GM19240 (cell line): ENCODE measurements around the gene PRPF6.

Experiments
- DNase-seq: peaks from one replicate; pipeline ENCODE4 v3.0.0; 2011; ENCODE audit warnings: low spot score; ENCODE audit not compliant: insufficient read length

Gene PRPF6

DNA sequence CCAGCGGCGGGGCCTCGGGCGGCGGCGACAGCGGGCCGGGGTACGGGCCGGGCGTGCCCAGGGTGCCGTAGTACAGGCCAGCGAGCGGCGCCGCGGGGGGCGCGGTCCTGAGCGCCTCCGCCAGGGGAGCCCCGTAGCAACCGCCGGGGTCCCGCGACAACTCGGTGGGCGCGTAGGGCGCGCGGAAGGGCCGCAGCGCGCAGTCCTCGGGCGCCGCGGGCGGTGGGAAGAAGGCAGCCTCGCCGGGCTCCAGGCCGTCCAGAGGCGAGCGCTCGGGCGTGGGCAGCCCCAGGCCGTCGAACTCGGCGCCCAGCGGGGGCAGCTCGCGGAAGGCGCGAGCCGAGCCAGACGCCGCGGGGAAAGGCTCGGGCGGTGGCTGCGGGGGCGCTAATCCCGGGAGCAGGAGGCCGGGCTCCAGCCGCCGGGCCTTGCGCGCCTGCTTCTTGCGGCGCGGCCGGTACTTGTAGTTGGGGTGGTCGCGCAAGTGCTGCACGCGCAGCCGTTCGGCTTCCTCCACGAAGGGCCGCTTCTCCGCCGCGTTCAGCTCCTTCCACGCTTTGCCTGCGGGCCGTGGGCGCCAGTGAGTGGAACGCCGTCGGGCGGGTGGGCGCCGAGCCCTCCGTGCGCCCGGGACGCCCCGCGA lies 67.6 kb downstream of the PRPF6 start:
- no peak for DNase-seq

DNA sequence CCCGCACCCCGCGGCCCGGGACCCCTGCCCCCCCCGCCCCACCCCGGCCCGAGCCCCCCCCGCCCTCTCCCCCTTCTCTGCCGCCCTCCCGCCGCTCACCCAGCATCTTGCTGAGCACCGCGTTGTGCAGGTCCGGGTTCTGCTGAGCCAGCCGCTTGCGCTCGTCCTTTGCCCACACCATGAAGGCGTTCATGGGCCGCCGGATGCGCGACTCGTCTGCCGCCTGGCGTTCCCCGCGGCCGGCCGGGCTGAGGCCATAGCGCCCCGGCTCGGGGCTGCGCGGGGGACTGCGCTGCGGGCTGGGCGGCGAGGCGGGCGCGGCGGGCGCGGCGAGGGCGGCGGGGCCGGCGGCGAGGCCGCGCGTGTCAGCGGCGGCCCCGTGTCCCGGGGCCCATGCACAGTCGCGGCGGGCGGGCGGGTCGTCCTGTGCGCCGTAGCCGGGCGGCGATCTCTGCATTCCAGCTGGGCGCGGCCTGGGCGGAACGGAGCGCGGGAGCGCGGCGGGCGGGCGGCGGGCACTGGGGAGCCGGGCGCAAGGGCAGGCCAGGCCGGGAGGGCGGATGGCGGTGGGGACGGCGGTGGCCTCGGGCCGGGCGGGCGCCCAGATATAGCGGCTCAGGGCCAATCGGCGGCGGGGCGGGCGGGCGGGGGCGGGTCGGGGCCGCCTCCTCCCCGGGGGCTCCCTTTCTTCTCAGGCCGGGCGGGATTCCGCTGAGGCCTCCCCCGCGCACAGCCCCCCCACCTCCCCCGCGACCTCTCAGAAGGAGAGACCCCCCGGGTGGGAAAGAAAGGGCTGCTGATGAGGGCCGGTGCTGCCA lies 68.3 kb downstream of the PRPF6 start, which contains the start of gene SOX18:
SOX18 (minus strand) TSS at position 580 of the 818 bp plus-strand sequence; CDS start at position 457, 123 bp downstream.
- DNase-seq: no peak

DNA sequence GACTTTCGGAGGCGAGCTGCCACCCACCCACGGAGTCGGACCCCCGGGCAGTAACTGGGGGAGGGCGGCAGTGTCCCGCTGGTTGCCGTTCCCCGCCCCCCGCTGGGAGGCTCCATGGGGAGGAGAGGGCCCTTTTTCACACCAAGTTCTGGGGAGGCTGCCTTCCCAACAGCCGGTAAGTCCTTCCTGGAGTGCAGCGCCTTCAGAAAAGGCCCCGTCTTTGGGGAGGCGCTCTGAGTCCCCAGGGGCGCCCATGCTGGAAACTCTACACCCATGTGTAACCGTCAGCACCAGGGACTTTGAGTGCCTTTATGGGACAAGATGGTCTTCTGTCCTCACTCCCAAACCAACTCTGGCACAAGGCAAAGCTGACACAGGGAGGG lies 68.9 kb downstream of the PRPF6 start:
- DNase-seq: no peak

DNA sequence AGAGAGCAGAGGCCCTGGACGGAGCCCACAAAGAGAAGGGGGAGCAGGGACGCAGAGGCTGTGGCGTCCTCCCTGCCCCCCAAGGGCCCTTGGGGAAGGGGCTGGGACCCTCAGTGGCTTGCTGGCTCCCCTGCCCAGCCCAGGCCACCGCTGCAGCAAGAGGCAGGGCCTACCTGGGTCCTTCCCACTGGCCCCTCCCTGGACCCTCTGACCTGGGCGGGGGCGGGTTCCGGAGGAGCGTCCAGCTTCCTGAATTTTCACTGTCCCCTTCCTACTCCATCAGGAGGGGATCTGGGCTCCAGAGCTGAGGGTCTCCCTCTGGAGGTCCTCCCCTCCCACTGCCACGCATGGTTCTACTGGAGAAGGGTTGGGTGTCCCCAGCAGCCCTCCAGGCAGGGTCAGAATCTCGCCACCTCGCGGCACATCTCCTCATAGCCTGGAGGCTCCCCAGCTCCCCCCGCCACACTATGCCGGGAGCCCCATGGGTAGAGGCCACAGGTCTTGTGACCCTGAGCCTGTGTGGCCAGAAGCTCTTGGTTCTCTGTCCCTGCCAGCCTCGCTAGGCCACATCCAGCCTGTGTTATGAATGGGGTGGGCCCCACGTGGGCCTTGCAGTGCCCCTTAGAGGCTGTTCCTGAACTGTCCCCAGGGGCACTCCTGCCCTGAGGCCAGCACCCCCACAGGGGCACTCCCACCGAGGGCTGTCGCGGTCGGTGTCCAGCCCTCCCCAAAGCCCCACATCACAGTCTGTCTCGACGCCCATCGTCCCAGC lies 69.5 kb downstream of the PRPF6 start:
- DNase-seq: no peak

DNA sequence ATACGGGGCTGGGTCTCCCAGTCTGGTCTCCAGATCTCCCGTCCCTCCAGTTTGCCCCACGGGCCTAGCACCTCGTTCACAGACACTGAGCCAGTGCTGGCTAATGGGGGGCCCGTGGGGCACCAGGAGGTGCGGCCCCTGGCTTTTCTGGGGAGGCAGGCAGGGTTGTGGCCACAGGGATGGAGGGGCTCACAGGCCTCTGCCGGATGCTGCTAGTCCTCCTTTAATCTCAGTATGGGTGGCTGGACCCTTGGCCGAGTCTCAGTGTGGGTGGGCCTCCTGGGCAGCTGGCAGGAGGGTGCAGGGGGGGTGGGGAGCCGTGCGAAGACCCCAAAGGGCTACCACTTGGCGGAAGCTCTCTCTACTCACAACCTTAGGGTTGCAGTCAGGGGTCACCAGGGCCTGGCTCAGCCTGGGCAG lies 70.1 kb downstream of the PRPF6 start:
- DNase-seq: no peak

DNA sequence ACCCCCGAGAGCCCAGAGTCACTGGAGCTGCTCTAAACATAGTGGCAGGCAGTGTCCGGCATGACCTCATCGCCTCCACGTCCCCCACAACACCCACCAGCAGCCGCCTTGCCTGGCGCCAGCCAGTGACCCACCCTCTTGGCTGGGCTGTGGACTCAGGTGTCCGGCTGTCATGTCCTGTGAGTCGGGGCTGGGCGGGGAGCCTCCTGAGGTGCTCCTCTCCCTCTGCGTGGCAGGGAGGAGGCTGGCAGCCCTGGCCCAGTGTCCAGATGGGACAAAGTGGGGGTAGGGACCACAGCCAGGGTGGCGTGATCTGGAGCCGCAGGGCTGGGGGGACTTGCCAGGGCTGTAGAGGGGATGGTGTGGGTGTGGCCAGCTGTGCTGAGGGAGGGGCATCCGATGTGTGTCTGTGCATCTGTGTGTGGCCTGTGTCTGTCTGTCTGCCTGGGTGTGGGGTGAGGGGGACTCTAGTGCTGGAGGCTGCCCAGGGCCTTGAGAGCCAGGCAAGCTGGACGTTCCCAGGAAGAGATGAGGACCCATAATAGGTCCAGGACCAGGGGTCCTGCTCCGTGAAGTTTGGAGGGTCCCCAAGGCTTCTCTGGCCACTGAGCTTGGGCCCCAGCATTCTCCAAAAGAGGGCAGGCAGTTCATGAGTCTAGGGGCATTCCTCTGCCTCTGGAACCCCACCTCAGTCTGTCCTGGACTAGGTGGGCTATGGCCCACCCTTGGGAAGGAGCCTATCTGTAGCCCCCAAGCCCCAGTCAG lies 70.8 kb downstream of the PRPF6 start:
- no peak for DNase-seq

DNA sequence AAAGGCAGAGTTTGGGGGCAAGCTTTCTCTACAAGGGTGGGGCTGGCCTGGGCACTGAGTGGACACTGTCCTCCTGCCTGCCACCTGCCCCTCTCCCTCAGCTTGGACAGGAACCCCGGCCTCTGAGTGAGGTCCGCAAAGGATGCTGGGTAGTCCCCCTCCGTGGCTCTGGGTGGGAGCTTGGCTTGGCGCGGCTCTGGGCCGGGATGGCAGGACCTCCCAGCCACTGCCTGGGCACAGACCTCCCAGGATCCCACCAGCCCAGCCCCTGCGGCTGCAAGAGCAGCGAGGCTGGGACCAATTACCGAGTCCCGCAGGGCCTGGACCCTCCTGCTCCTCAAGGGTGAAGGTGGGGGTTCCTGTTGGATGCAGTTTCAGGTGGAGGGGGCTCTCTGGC lies 71.4 kb downstream of the PRPF6 start:
- no peak for DNase-seq

DNA sequence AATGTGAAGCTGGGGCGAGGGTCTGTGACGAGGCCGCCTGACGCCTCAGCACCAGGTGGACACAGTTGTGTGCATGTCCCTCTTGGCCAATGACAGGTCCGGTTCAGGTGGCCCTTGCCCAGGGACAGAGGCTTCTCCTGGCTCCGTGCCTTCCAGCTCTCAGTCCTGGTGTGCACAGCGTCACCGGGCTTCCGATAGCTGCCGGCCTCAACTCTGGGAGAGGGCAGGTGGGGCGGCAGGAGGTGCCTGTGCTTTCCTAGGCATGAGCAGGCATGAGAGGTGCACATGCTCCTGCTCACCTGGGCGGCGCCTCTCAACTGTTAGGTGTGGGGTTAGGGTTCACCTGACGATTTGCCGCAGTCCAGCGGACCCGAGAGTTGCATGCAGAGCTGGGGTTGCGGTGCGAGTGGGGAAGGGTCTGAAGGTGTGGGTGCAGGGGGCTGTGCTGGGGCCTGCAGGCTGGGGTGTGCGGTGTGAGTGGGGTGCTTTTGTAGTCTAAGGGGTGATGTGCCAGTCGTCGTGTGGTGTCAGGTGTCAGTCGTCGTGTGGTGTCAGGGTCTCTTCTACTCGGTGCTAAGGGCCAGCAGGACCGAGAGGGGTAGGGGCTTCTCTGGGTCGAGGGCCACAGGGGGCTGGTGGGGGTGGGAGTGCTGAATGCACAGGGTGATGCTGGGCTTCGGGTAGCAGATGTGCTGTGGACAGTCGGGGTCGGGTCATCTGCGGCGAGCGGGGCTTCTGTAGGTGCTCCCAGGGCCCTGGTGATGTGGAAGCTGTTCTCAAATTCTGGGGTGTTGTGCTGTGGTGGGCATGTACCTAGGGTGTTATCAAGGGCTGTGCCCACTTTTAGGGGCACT lies 72.3 kb downstream of the PRPF6 start:
- no peak for DNase-seq

DNA sequence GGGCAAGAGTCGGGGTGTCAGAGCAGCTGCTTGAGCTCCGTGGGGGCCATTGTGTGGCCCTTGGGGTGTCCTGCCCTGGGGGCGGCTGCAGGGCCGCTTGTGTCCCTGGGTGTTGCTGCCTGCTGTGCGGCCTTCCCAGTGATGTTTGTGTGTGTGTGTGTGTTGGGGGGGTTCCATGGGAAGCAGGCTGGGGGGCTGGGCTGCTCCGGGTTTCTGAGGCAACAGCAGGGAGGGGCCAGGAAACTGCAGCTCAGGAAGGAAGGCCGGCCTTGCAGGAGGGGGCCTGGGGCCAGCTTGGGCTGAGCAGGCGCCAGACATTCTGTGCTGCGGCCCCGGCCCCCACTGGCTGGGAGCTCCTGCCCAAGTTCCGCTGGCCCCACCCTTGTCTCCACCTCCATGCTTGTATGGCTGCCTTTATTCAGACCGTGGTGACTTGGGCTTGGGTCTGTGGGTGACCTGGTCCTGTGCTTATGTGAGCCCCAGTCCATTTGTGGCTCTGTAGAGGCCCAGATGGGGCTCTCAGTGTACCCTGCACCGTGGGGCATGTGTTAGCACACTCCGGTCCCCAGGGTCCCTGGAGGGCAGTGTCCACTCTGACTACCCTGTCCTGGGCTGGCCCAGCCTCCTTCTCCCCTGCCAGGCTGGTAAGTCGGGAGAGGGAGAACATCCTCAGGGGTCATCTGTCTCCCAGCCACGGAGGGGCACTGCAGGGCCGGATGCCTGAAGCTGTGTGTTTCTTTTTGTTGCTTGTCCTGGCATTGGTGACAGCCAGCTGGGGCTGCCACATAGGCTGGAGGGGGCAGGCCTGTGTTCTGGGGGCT lies 73.1 kb downstream of the PRPF6 start:
- no peak for DNase-seq

DNA sequence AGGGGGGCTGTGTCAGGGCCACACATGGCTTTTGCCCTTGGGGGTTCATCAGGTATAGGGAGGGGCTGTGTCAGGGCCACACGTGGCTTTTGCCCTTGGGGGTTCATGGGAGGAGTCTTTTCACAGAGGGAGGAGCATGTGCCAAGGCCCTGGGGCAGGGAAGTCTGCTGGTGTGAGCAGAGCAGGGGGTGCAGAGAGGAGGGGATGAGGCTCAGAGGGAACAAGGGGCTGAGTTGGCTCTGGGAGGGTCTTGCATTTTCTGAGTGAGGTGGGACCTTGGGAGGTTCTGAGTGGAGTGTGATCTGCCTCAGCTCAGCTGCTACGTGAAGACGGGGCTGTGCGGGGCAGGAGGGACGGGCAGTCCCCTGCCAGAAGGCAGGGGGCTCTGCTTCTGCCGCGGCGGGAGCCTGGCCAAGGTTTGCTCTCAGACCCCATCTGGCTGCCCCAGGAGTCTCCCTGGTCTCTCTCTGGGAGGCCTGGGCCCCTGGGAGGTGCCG lies 74.5 kb downstream of the PRPF6 start:
- DNase-seq: no peak

DNA sequence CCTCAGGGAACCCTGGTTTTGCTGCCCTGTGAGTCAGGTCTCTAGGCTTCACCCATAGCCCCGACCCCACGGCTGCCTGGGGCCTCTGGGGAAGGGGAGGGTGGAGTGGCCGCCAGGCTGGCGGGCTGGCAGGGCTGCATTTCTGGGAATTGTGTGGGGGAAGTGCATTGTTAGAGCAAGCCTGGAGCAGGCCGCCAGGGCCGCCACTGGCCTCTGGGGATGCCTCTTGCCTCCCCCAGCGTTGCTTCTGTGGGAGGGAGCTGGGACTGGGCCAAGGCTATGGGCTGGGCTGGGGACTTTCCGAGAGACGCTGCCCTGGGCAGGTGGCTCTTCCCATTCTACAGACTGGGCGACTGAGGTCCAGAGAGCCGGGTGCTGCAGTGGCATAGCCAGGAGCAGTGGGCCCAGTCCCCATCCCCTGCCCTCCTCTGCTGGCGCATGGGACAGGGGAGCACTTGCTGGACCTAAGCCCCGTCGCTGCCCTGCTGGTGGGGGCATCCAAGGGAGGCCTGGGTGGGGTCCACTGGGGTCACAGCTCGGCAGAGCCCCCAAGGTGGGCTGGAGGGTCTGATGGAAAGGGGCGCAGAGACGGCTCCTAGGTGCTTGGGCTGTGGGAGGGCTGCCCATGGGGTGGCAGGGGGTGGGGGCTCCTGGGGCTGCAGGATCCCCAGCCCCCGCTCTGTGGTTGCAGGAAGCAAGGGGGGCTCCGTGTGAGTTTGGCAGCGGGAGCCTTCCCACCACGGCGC lies 75.1 kb downstream of the PRPF6 start:
- no peak for DNase-seq

DNA sequence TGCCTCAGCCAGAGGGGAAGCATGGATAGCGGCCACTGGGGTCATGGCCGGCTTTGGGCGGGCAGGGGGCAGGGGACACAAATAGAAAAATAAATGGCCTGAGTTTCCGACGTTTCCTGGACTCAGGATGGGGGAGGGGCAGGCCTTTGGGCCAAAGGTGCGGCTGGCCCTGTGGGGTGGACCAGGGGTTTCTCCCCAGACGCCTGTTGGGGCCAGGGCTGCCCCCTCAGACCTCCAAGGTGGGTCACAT lies 75.6 kb downstream of the PRPF6 start:
- no peak for DNase-seq

DNA sequence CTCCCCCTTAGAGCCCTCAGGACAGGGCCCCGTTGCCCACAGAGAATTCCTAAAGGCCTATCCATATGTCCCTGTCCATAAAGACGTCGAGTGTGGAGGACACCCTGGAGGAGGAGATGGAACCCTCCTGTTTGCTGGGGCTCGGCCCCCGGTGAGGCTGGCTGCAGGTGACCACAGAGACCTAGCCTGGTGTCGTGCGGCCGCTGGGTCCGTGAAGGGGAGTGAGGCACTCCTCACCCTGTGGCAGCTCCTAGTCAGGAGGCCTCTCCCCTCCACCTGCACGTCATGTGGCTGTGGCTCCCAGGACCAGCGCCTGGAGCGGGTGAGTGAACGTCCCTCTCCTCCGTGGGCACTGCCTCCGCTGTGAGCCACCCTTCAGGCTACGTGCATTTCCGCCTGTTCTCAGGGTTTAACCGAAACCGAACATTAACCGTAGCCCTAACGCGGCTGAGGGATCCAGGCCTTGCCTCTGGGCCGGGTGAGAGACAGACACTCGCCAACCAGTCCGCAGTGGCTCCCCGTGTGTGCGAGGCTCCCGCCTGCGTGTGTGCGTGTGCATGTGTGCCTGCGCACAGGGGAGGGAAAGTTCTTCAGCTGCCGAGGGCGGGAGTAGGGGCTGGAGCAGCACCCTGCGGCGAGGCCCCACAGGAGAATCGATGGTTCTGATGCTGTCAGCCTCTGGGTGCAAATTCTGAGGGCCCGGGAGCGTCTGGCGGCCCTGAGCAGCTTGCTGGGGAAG lies 76.1 kb downstream of the PRPF6 start:
- no peak for DNase-seq

DNA sequence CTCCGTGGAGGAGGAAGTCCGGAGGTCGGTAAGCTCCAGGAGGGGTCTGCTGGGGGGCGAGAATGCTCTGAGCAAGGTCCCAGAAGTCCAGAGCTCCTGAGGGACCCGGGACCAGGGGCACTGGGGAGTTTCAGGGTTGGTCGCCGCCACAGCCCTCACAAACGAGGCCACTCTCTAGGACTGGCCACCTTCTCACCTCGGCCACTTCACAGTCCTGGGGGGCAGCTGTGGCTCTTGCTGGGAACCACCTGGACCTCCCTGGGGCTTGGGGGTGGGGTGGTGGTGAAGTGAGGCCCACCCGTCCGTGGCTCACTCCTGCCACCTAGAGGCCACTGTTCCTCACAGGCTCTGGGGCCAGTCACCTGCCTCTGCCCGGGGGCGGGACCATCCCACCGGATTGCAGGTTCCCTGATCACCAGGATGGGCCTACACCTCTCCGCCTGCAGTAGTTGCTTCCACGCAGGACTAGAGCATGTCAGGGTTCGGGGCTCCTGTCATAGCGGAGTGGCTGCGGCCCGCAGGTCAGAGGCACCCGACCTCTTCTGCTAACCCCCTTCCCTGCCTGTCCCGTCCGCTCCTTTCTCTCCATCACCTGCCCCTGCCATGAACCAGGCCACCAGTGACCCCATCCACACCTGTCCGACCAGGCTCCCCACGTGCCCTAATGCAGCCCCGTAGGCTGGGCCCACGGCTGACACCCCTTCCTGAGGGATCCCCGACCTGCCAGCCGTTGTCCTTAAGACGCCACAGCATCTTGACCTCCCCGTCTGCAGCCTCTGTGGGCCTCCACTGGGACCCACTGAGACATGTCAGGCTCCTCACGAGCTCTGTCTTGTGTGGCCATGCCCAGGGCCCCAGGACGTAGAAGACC lies 76.9 kb downstream of the PRPF6 start:
- peak; percentile 93 for DNase-seq

DNA sequence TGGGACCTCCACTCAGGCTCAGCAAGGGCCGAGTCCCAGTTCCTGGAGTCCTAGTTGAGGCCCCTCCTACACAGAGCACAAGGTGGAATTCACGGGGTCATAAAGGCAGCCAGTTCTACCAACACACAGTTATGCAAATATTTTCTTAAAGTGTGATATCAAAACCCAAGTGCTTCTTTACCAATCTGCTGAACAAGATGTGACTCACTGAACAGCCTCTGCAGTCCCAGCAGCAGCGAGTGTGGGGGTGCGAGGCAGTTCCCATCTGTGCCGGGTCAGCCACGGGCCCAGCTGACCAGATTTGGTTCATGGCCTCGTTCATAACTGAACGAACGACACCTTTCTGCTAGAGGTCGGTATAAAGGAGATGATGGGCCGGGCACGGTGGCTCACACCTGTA lies 77.6 kb downstream of the PRPF6 start:
- no peak for DNase-seq

DNA sequence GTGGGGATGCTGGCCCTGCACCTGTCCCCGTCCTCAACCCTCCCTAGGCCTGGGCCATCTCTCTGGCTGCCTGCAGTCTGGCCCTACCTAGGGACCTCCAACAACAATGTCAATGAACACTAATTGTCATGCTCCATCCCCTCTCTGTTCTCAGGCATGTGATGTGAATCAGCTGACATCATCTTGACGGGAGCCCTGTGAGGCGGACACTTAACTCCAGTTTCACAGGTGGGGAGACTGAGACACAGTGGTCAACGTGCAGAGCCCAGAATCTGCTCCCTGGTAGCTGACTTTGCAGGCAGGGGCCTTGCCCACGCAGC lies 81.3 kb downstream of the PRPF6 start:
- no peak for DNase-seq

DNA sequence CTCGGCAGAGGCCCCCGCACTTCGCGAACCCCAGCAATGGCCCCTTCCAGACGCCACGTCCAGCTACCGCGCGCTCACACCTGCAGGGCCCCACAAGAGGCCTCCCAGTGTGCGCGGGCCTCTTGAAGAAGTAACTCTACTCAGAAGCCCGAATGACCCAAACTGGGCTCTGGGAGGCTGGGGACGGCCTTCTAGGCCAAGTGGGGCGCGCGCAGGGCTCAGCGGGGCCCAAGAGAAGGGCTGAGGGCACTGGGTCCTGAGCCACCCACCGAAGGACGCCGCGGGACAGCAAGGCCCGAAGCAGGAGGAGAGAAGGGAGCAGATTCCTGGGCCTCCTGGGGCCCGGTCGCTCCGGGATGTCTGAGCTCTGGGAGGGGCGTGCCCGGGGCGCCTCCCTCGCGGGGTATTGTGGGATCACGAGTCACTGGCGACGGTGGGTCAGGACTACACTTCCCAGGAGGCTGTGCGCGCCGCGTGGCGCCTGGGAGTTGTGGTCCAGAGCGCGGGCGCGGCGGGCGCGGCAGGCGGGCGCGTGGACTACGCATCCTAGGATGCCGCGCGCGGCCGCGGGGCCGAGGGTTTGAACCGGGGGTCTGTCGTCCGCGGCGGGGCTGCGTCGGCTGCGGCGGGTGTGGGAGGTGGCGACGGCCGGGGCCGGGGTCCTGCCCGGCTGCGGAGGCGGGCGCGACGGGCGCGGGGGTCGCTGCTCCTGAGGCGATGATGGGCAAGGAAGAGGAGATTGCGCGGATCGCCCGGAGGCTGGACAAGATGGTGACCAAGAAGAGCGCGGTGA lies 81.9 kb downstream of the PRPF6 start, which contains the start of gene TCEA2:
TCEA2 (plus strand) TSS at position 603 of the 793 bp plus-strand sequence; CDS start at position 718, 115 bp downstream.
- peak; percentile 98 for DNase-seq
